Endothelial cell of umbilical vein (primary cell): Measurements from ENCODE around the gene SRRM4. TPM values are rescaled to one million over a fixed set of nuclear protein-coding genes. Genes with fewer than 3 reads are reported as not detected.

Experiments
- Bru-seq: library from RNA; stranded (reverse); fragments of 400-500 nt; gene quantifications from one replicate; lab custom pipeline; 2021; lab: Mats Ljungman, UMichigan
- BruChase-seq, 2 experiments: library from RNA; stranded (reverse); fragments of 400-500 nt; gene quantifications; one replicate each; lab custom pipeline; 2021; lab: Mats Ljungman, UMichigan
- BruUV-seq: library from RNA; stranded (reverse); fragments of 400-500 nt; replicated peaks from 2 replicates; lab custom pipeline; 2021; lab: Mats Ljungman, UMichigan
- CTCF ChIA-PET: fragments of 300-600, 350-600 bp; sonication (Branson Sonifier 250); formaldehyde crosslinking; loops from one replicate; lab custom pipeline; 2021; ENCODE audit warnings: antibody characterized with exemption, inconsistent platforms; lab: Charles Lee
- POLR2A ChIA-PET: fragments of 300-600, 350-600 bp; sonication (Branson Sonifier 250); formaldehyde crosslinking; loops from one replicate; lab custom pipeline; 2021; ENCODE audit warnings: antibody characterized with exemption, inconsistent platforms; lab: Charles Lee
- DNase-seq: peaks from one replicate; pipeline ENCODE4 v3.0.0-alpha.2; 2011; ENCODE audit warnings: low read depth, low spot score
- FAIRE-seq: peaks from 2 replicates; lab custom pipeline; 2011; peaks lifted over from hg19 to GRCh38; lab: Jason Lieb, UNC
- H2AFZ ChIP-seq: 2 replicates; pipeline ENCODE4 v1.6.0; 2012; ENCODE audit warnings: low read depth, low read length, control low read depth, inconsistent platforms
- H3K27ac ChIP-seq: 2 replicates; pipeline ENCODE4 v1.5.1; 2011; ENCODE audit warnings: low read depth, mild to moderate bottlenecking, control low read depth, low read length, moderate library complexity; ENCODE audit not compliant: insufficient read depth
- H3K27me3 ChIP-seq, 2 experiments: 2 replicates each; pipeline versions ENCODE4 v1.6.0 to v1.6.1; 2011; ENCODE audit warnings: low read length in 2 of 2, mixed read lengths in 1 of 2; ENCODE audit not compliant: control insufficient read depth in 2 of 2, insufficient read depth in 2 of 2
- H3K36me3 ChIP-seq, 2 experiments: 2 replicates in 1 of 2; 3 replicates in 1 of 2; pipeline ENCODE4 v1.5.1; 2011; ENCODE audit warnings: low read length in 2 of 2, mild to moderate bottlenecking in 1 of 2, moderate library complexity in 1 of 2; ENCODE audit not compliant: control insufficient read depth in 2 of 2, insufficient read depth in 2 of 2; ENCODE audit errors: extremely low read depth in 1 of 2
- H3K4me1 ChIP-seq: 3 replicates; pipeline ENCODE4 v1.5.1; 2011; ENCODE audit warnings: mild to moderate bottlenecking, low read length; ENCODE audit not compliant: control insufficient read depth, insufficient read depth; ENCODE audit errors: extremely low read depth
- H3K4me2 ChIP-seq: 2 replicates; pipeline ENCODE4 v1.6.1; 2011; ENCODE audit warnings: low read length, control low read depth, mixed read lengths; ENCODE audit not compliant: insufficient read depth
- H3K4me3 ChIP-seq, 3 experiments: fragments of 200-600 bp in 1 of 3; sonication (generic), shearing (Covaris generic) in 1 of 3; replicated peaks in 1 of 3; 2 replicates each; pipeline ENCODE4 v1.5.1; 2011 to 2016; ENCODE audit warnings: control low read depth in 3 of 3, low read length in 3 of 3, mild to moderate bottlenecking in 2 of 3, inconsistent platforms in 1 of 3, low read depth in 1 of 3, moderate library complexity in 1 of 3; ENCODE audit not compliant: insufficient read depth in 1 of 3
- H3K79me2 ChIP-seq: 2 replicates; pipeline ENCODE4 v1.6.0; 2012; ENCODE audit warnings: low read length, inconsistent platforms; ENCODE audit not compliant: control insufficient read depth, insufficient read depth
- H3K9ac ChIP-seq: replicated peaks from 2 replicates; pipeline ENCODE3; 2011; ENCODE audit warnings: low read length, control low read depth; ENCODE audit not compliant: insufficient read depth; ENCODE audit errors: extremely low read depth
- H3K9me1 ChIP-seq: replicated peaks from 3 replicates; pipeline ENCODE4 v1.6.0; 2011; ENCODE audit warnings: mild to moderate bottlenecking, low read length; ENCODE audit not compliant: control insufficient read depth, insufficient read depth; ENCODE audit errors: extremely low read depth
- H3K9me3 ChIP-seq: replicated peaks from 2 replicates; pipeline ENCODE4 v1.5.1; 2012; ENCODE audit warnings: low read length, inconsistent platforms; ENCODE audit not compliant: control insufficient read depth, insufficient read depth
- H4K20me1 ChIP-seq: replicated peaks from 2 replicates; pipeline ENCODE3; 2011; ENCODE audit warnings: mild to moderate bottlenecking, low read length; ENCODE audit not compliant: control insufficient read depth, insufficient read depth; ENCODE audit errors: extremely low read depth
- EZH2 ChIP-seq: IDR thresholded peaks from 2 replicates; pipeline ENCODE4 v1.6.1; 2012; ENCODE audit warnings: borderline replicate concordance, low read depth, mild to moderate bottlenecking, moderate library complexity, low read length, inconsistent platforms; ENCODE audit not compliant: severe bottlenecking
- FOS ChIP-seq: IDR thresholded peaks from 2 replicates; pipeline ENCODE4 v1.6.1; 2011; ENCODE audit warnings: mild to moderate bottlenecking, low read length, moderate library complexity, borderline replicate concordance; ENCODE audit not compliant: insufficient read depth
- GATA2 ChIP-seq: IDR thresholded peaks from 2 replicates; pipeline ENCODE4 v1.7.0; 2011; ENCODE audit warnings: low read depth, mild to moderate bottlenecking, moderate library complexity, mixed read lengths, low read length; ENCODE audit not compliant: insufficient read length, insufficient read depth
- JUN ChIP-seq: IDR thresholded peaks from 2 replicates; pipeline ENCODE4 v1.6.1; 2011; ENCODE audit warnings: borderline replicate concordance, low read depth; ENCODE audit not compliant: insufficient read length, insufficient read depth
- MYC ChIP-seq: IDR thresholded peaks from one replicate; pipeline ENCODE4 v1.6.1; 2011; ENCODE audit warnings: mild to moderate bottlenecking, low read depth, low read length
- POLR2A ChIP-seq: IDR thresholded peaks from 2 replicates; pipeline ENCODE4 v1.6.1; 2012; ENCODE audit warnings: low read depth, mild to moderate bottlenecking, control low read depth, low read length
- POLR2AphosphoS5 ChIP-seq: IDR thresholded peaks from 2 replicates; pipeline ENCODE4 v1.6.1; 2012; ENCODE audit warnings: low read depth, mild to moderate bottlenecking, control low read depth, low read length, moderate library complexity; ENCODE audit not compliant: insufficient read depth
- dilution Hi-C: fragments of 300-500 bp; cut with MboI; formaldehyde crosslinking; loops from one replicate; pipeline ENCODE4 v1.15.0; 2019; ENCODE audit warnings: low sequenced_read_pairs; ENCODE audit not compliant: extremely low pct_ligation_motif_present
- intact Hi-C: fragments of 100-400 bp; cut with micrococcal nuclease; formaldehyde crosslinking; loops from one replicate; pipeline ENCODE4 v1.10.0; 2022
- long read RNA-seq: library from polyadenylated mRNA; stranded (forward); transcript quantifications from one replicate; pipeline ENCODE4 v2.0.0, GENCODE V29; 2021
- polyA minus RNA-seq, 3 experiments: library from RNA; depleted of rRNA, polyadenylated mRNA; stranded (reverse); fragments of >200 nt; gene quantifications; 1 replicate in 1 of 3; 2 replicates in 2 of 3; pipeline ENCODE4 v1.2.3, GENCODE V29; 2011
- polyA plus RNA-seq, 4 experiments: library from polyadenylated mRNA; depleted of rRNA in 3 of 4; stranded (reverse) in 3 of 4; unstranded in 1 of 4; fragments of >200 nt; gene quantifications; 2 replicates each; pipeline versions ENCODE4 v1.2.1 to v1.2.3, GENCODE V29; 2011 to 2012; ENCODE audit warnings: missing spikeins in 1 of 4
- total RNA-seq: library from RNA; stranded (reverse); gene quantifications from 2 replicates; pipeline ENCODE4 v1.2.3, GENCODE V29; 2021
- TF ChIP-seq, protein P1 (sequence below), 2 donors: IDR thresholded peaks; 1 replicate in 1 of 2; 2 replicates in 1 of 2; pipeline ENCODE4 v1.5.1; 2011; ENCODE audit warnings: low read length in 2 of 2, mild to moderate bottlenecking in 2 of 2, moderate library complexity in 2 of 2, control low read depth in 1 of 2, inconsistent platforms in 1 of 2, low read depth in 1 of 2; ENCODE audit not compliant: insufficient read depth in 1 of 2; ENCODE audit errors: extremely low read depth in 1 of 2
- TF ChIP-seq, protein P2 (sequence below): IDR thresholded peaks from 2 replicates; pipeline ENCODE4 v1.6.1; 2011; ENCODE audit not compliant: insufficient read depth, insufficient read length

Gene SRRM4, protein sequence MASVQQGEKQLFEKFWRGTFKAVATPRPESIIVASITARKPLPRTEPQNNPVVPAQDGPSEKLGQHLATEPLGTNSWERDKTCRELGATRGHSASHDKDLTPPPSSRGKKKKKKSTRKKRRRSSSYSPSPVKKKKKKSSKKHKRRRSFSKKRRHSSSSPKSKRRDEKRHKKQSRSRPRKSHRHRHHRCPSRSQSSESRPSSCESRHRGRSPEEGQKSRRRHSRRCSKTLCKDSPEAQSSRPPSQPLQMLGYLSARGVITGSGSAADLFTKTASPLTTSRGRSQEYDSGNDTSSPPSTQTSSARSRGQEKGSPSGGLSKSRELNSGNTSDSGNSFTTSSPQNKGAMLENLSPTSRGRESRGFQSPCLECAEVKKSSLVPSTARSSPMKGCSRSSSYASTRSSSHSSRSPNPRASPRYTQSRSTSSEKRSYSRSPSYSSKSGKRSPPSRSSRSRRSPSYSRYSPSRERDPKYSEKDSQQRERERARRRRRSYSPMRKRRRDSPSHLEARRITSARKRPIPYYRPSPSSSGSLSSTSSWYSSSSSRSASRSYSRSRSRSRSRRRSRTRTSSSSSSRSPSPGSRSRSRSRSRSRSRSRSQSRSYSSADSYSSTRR
- total RNA-seq (not detected in 2 replicates), polyA plus RNA-seq (not detected in 2 replicates), polyA minus RNA-seq (not detected in 2 replicates), Bru-seq, nascent RNA (percentile 1 among the genes with signal in this experiment), BruChase-seq, experiment 1, labeled RNA remaining after a 6-hour chase (not detected), BruChase-seq, experiment 2, labeled RNA remaining after a 2-hour chase (not detected)
- under 0.01 TPM in 1 of 2 replicates, not detected in the other for polyA plus RNA-seq (2011; cell fraction: cytosol; rRNA removed)
- not detected in 2 replicates for polyA plus RNA-seq (2011; cell fraction: nucleus; rRNA removed)
- not detected in 2 replicates for polyA plus RNA-seq (2012)
- polyA minus RNA-seq (2011; cell fraction: cytosol; rRNA and poly(A)+ RNA removed): 0.20 TPM
- polyA minus RNA-seq (2011; cell fraction: nucleus; rRNA and poly(A)+ RNA removed): not detected in 2 replicates
- long read RNA-seq: 0 reads

DNA sequence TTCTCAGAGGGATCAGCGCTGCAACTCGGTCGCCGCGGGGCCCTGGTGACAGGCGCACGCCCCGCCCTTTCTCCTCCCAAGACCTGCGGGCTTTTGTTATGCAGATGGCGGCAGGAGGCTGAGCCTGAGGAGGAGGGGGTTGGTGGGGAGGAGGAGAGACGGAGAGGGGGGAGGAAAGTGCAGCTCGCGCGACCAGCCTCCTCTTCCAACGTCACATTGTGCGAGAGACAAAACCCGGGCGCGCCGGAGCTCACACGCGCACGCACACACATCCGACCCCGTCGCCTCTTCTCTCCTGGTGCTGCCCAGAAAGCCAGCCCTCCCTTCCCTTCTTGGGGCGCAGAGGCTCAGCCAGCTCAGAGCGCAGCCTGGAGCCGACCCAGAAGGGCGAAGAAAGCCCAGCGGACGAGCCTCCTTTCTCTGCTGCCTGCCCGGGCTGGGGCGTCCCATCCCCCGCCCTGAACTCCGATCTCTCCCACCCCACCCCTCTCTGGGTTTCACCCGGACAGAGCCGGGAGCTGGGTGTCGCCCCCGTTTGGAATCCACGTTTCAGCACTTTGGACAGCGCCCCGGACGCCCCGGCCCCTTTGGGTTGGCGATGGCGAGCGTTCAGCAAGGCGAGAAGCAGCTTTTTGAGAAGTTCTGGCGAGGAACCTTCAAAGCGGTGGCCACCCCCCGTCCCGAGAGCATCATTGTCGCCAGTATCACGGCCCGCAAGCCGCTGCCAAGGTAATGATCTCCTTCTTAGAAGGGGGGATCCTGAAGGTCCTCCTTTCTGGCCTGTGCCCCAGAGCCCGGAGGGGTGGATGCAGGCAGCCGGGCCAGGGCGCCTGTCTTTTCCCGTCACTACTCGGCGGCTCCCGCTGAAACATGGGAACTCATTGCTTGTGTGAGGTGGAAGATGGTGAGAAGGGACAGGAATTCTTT is at the start of gene SRRM4:
SRRM4 (plus strand) TSS at position 257 of the 927 bp plus-strand sequence; CDS start at position 599, 342 bp downstream.
- Histone ChIP-seq H3K9me3 (no peaks in the 10 kb centered on the region), H3K4me2 (no peak within 1 kb of the TSS), H3K9ac (no peak within 1 kb of the TSS), H2AFZ (no peak within 1 kb of the TSS), H3K27me3 (no peaks in the 10 kb centered on the region), H3K79me2 (no peaks in the 10 kb centered on the region), H3K4me3 (no peak within 1 kb of the TSS), H3K9me1 (no peaks in the 10 kb centered on the region), H3K27ac (no peak within 1 kb of the TSS), H3K4me1 (no peaks in the 10 kb centered on the region), H3K36me3 (no peaks in the 10 kb centered on the region), H4K20me1 (no peaks in the 10 kb centered on the region)
- POLR2A ChIA-PET: interaction anchor here (0.6 kb wide), 1 partner anchor 298 kb away, joined by 7 read pairs; no protein-coding TSS in a partner anchor
- DNase-seq: no peak
- CTCF ChIA-PET: interaction anchor here (0.6 kb wide), 1 partner anchor 632 kb away, joined by 4 read pairs; no protein-coding TSS in a partner anchor
- BruUV-seq: no TSS peak
- dilution Hi-C loops: no loop called here
- intact Hi-C loops: no loop called here
- FAIRE-seq: no peak
- TF ChIP-seq, protein P1, sequence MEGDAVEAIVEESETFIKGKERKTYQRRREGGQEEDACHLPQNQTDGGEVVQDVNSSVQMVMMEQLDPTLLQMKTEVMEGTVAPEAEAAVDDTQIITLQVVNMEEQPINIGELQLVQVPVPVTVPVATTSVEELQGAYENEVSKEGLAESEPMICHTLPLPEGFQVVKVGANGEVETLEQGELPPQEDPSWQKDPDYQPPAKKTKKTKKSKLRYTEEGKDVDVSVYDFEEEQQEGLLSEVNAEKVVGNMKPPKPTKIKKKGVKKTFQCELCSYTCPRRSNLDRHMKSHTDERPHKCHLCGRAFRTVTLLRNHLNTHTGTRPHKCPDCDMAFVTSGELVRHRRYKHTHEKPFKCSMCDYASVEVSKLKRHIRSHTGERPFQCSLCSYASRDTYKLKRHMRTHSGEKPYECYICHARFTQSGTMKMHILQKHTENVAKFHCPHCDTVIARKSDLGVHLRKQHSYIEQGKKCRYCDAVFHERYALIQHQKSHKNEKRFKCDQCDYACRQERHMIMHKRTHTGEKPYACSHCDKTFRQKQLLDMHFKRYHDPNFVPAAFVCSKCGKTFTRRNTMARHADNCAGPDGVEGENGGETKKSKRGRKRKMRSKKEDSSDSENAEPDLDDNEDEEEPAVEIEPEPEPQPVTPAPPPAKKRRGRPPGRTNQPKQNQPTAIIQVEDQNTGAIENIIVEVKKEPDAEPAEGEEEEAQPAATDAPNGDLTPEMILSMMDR (IDR thresholded peaks at IDR 0.05; ENCODE audit: extremely low read depth in 1 of 2, insufficient read depth in 1 of 2, low read depth in 1 of 2, low read length in 2 of 2): no peak
- TF ChIP-seq GATA2 (no peak), POLR2AphosphoS5 (no peak), EZH2 (no peak), MYC (no peak), FOS (no peak), POLR2A (no peak), JUN (no peak)
- TF ChIP-seq, protein P2, sequence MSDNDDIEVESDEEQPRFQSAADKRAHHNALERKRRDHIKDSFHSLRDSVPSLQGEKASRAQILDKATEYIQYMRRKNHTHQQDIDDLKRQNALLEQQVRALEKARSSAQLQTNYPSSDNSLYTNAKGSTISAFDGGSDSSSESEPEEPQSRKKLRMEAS: no peak
